Endothelial cell of umbilical vein (primary cell): ENCODE measurements around the gene GRK1. TPM values are rescaled to one million over a fixed set of nuclear protein-coding genes. Genes with fewer than 3 reads are reported as not detected.

Source experiments
- BruUV-seq: library from RNA; stranded (reverse); fragments of 400-500 nt; replicated peaks from 2 replicates; lab custom pipeline; 2021; lab: Mats Ljungman, UMichigan
- CTCF ChIA-PET: fragments of 300-600, 350-600 bp; sonication (Branson Sonifier 250); formaldehyde crosslinking; loops from one replicate; lab custom pipeline; 2021; ENCODE audit warnings: antibody characterized with exemption, inconsistent platforms; lab: Charles Lee
- POLR2A ChIA-PET: fragments of 300-600, 350-600 bp; sonication (Branson Sonifier 250); formaldehyde crosslinking; loops from one replicate; lab custom pipeline; 2021; ENCODE audit warnings: antibody characterized with exemption, inconsistent platforms; lab: Charles Lee
- DNase-seq: peaks from one replicate; pipeline ENCODE4 v3.0.0-alpha.2; 2011; ENCODE audit warnings: low read depth, low spot score
- FAIRE-seq: peaks from 2 replicates; lab custom pipeline; 2011; peaks lifted over from hg19 to GRCh38; lab: Jason Lieb, UNC
- H2AFZ ChIP-seq: 2 replicates; pipeline ENCODE4 v1.6.0; 2012; ENCODE audit warnings: low read depth, low read length, control low read depth, inconsistent platforms
- H3K27ac ChIP-seq: 2 replicates; pipeline ENCODE4 v1.5.1; 2011; ENCODE audit warnings: low read depth, mild to moderate bottlenecking, control low read depth, low read length, moderate library complexity; ENCODE audit not compliant: insufficient read depth
- H3K27me3 ChIP-seq, 2 experiments: 2 replicates each; pipeline versions ENCODE4 v1.6.0 to v1.6.1; 2011; ENCODE audit warnings: low read length in 2 of 2, mixed read lengths in 1 of 2; ENCODE audit not compliant: control insufficient read depth in 2 of 2, insufficient read depth in 2 of 2
- H3K36me3 ChIP-seq, 2 experiments: 2 replicates in 1 of 2; 3 replicates in 1 of 2; pipeline ENCODE4 v1.5.1; 2011; ENCODE audit warnings: low read length in 2 of 2, mild to moderate bottlenecking in 1 of 2, moderate library complexity in 1 of 2; ENCODE audit not compliant: control insufficient read depth in 2 of 2, insufficient read depth in 2 of 2; ENCODE audit errors: extremely low read depth in 1 of 2
- H3K4me1 ChIP-seq: 3 replicates; pipeline ENCODE4 v1.5.1; 2011; ENCODE audit warnings: mild to moderate bottlenecking, low read length; ENCODE audit not compliant: control insufficient read depth, insufficient read depth; ENCODE audit errors: extremely low read depth
- H3K4me2 ChIP-seq: 2 replicates; pipeline ENCODE4 v1.6.1; 2011; ENCODE audit warnings: low read length, control low read depth, mixed read lengths; ENCODE audit not compliant: insufficient read depth
- H3K4me3 ChIP-seq, 3 experiments: fragments of 200-600 bp in 1 of 3; sonication (generic), shearing (Covaris generic) in 1 of 3; replicated peaks in 1 of 3; 2 replicates each; pipeline ENCODE4 v1.5.1; 2011 to 2016; ENCODE audit warnings: control low read depth in 3 of 3, low read length in 3 of 3, mild to moderate bottlenecking in 2 of 3, inconsistent platforms in 1 of 3, low read depth in 1 of 3, moderate library complexity in 1 of 3; ENCODE audit not compliant: insufficient read depth in 1 of 3
- H3K79me2 ChIP-seq: 2 replicates; pipeline ENCODE4 v1.6.0; 2012; ENCODE audit warnings: low read length, inconsistent platforms; ENCODE audit not compliant: control insufficient read depth, insufficient read depth
- H3K9ac ChIP-seq: replicated peaks from 2 replicates; pipeline ENCODE3; 2011; ENCODE audit warnings: low read length, control low read depth; ENCODE audit not compliant: insufficient read depth; ENCODE audit errors: extremely low read depth
- H3K9me1 ChIP-seq: replicated peaks from 3 replicates; pipeline ENCODE4 v1.6.0; 2011; ENCODE audit warnings: mild to moderate bottlenecking, low read length; ENCODE audit not compliant: control insufficient read depth, insufficient read depth; ENCODE audit errors: extremely low read depth
- H3K9me3 ChIP-seq: replicated peaks from 2 replicates; pipeline ENCODE4 v1.5.1; 2012; ENCODE audit warnings: low read length, inconsistent platforms; ENCODE audit not compliant: control insufficient read depth, insufficient read depth
- H4K20me1 ChIP-seq: replicated peaks from 2 replicates; pipeline ENCODE3; 2011; ENCODE audit warnings: mild to moderate bottlenecking, low read length; ENCODE audit not compliant: control insufficient read depth, insufficient read depth; ENCODE audit errors: extremely low read depth
- CTCF ChIP-seq, 2 donors: IDR thresholded peaks; 1 replicate in 1 of 2; 2 replicates in 1 of 2; pipeline ENCODE4 v1.5.1; 2011; ENCODE audit warnings: low read length in 2 of 2, mild to moderate bottlenecking in 2 of 2, moderate library complexity in 2 of 2, control low read depth in 1 of 2, inconsistent platforms in 1 of 2, low read depth in 1 of 2; ENCODE audit not compliant: insufficient read depth in 1 of 2; ENCODE audit errors: extremely low read depth in 1 of 2
- EZH2 ChIP-seq: IDR thresholded peaks from 2 replicates; pipeline ENCODE4 v1.6.1; 2012; ENCODE audit warnings: borderline replicate concordance, low read depth, mild to moderate bottlenecking, moderate library complexity, low read length, inconsistent platforms; ENCODE audit not compliant: severe bottlenecking
- FOS ChIP-seq: IDR thresholded peaks from 2 replicates; pipeline ENCODE4 v1.6.1; 2011; ENCODE audit warnings: mild to moderate bottlenecking, low read length, moderate library complexity, borderline replicate concordance; ENCODE audit not compliant: insufficient read depth
- GATA2 ChIP-seq: IDR thresholded peaks from 2 replicates; pipeline ENCODE4 v1.7.0; 2011; ENCODE audit warnings: low read depth, mild to moderate bottlenecking, moderate library complexity, mixed read lengths, low read length; ENCODE audit not compliant: insufficient read length, insufficient read depth
- JUN ChIP-seq: IDR thresholded peaks from 2 replicates; pipeline ENCODE4 v1.6.1; 2011; ENCODE audit warnings: borderline replicate concordance, low read depth; ENCODE audit not compliant: insufficient read length, insufficient read depth
- MAX ChIP-seq: IDR thresholded peaks from 2 replicates; pipeline ENCODE4 v1.6.1; 2011; ENCODE audit not compliant: insufficient read depth, insufficient read length
- MYC ChIP-seq: IDR thresholded peaks from one replicate; pipeline ENCODE4 v1.6.1; 2011; ENCODE audit warnings: mild to moderate bottlenecking, low read depth, low read length
- POLR2A ChIP-seq: IDR thresholded peaks from 2 replicates; pipeline ENCODE4 v1.6.1; 2012; ENCODE audit warnings: low read depth, mild to moderate bottlenecking, control low read depth, low read length
- POLR2AphosphoS5 ChIP-seq: IDR thresholded peaks from 2 replicates; pipeline ENCODE4 v1.6.1; 2012; ENCODE audit warnings: low read depth, mild to moderate bottlenecking, control low read depth, low read length, moderate library complexity; ENCODE audit not compliant: insufficient read depth
- dilution Hi-C: fragments of 300-500 bp; cut with MboI; formaldehyde crosslinking; loops from one replicate; pipeline ENCODE4 v1.15.0; 2019; ENCODE audit warnings: low sequenced_read_pairs; ENCODE audit not compliant: extremely low pct_ligation_motif_present
- intact Hi-C: fragments of 100-400 bp; cut with micrococcal nuclease; formaldehyde crosslinking; loops from one replicate; pipeline ENCODE4 v1.10.0; 2022
- polyA plus RNA-seq, 4 experiments: library from polyadenylated mRNA; depleted of rRNA in 3 of 4; stranded (reverse) in 3 of 4; unstranded in 1 of 4; fragments of >200 nt; gene quantifications; 2 replicates each; pipeline versions ENCODE4 v1.2.1 to v1.2.3, GENCODE V29; 2011 to 2012; ENCODE audit warnings: missing spikeins in 1 of 4
- total RNA-seq: library from RNA; stranded (reverse); gene quantifications from 2 replicates; pipeline ENCODE4 v1.2.3, GENCODE V29; 2021

Gene GRK1
- total and polyA plus RNA-seq, 2 donors (not counting 3 experiments of a cell fraction or from before 2014, with no cell fraction given): not detected

GRCh38 chr13:113639616-113640262 lies 27.3 kb upstream of the GRK1 start:
- dilution Hi-C loops (no loop called here), intact Hi-C loops (no loop called here)
- Histone ChIP-seq H3K9ac (no peak overlapping the region), H3K4me1 (no peaks in the 10 kb centered on the region), H3K27ac (no peak overlapping the region), H3K9me3 (no peaks in the 10 kb centered on the region), H3K79me2 (no peaks in the 10 kb centered on the region), H3K9me1 (no peaks in the 10 kb centered on the region), H4K20me1 (no peaks in the 10 kb centered on the region), H3K4me3 (no peak overlapping the region), H3K36me3 (peaks cover 13 to 42% of the 10 kb centered on the region in 2 experiments), H2AFZ (no peak overlapping the region), H3K4me2 (no peak overlapping the region), H3K27me3 (no peaks in the 10 kb centered on the region)
- no TSS peak for BruUV-seq
- POLR2A ChIA-PET: no interaction called here
- CTCF ChIA-PET: interaction anchor here (1.2 kb wide), 1 partner anchor 8 kb away, joined by 3 read pairs; no protein-coding TSS in a partner anchor
- no peak for DNase-seq
- FAIRE-seq: no peak
- no peak for TF ChIP-seq POLR2AphosphoS5
- no peak for TF ChIP-seq GATA2
- TF ChIP-seq MYC: no peak
- no peak for TF ChIP-seq MAX
- no peak for TF ChIP-seq JUN
- TF ChIP-seq FOS: no peak
- TF ChIP-seq EZH2: no peak
- TF ChIP-seq POLR2A: no peak
- TF ChIP-seq CTCF (IDR thresholded peaks at IDR 0.05; ENCODE audit: extremely low read depth in 1 of 2, insufficient read depth in 1 of 2, low read depth in 1 of 2, low read length in 2 of 2): no peak
